CD4-positive, alpha-beta T cell treated with Interleukin-4 for 1 hour (primary cell): ENCODE measurements around the gene MGME1.
"Not testable (repeated sequence)": the region's sequence is repeated elsewhere in the genome, so short reads cannot be mapped to it uniquely, and the experiment has no call there.

ENCODE experiments used
- DNase-seq, 2 donors: peaks; one replicate each; pipeline ENCODE4 v3.0.0-alpha.2; 2020 to 2022

MGME1 gene

GRCh38 chr20:17998446-17998845, 29.6 kb downstream of the MGME1 start:
- DNase-seq, result no peak

DNA sequence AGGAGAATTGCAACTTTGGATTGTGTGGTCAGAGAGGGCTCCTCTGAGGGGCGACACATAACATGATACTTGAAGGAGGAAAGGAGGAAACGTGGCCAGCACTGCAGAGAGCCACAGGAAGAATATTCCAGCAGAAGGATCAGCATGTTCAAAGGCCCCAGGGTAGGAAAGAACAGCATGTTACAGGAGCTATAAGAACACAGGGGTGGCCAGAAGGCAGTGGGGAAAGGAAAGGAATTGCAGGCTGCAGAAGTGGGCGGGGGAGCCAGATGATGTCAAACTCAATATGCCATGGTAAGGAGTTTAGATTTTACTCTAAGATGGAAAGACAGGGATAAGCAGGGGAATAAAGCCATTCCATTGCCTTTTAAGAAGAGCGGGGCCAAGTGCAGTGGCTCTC, 30.7 kb downstream of the MGME1 start:
- no peak for DNase-seq

DNA sequence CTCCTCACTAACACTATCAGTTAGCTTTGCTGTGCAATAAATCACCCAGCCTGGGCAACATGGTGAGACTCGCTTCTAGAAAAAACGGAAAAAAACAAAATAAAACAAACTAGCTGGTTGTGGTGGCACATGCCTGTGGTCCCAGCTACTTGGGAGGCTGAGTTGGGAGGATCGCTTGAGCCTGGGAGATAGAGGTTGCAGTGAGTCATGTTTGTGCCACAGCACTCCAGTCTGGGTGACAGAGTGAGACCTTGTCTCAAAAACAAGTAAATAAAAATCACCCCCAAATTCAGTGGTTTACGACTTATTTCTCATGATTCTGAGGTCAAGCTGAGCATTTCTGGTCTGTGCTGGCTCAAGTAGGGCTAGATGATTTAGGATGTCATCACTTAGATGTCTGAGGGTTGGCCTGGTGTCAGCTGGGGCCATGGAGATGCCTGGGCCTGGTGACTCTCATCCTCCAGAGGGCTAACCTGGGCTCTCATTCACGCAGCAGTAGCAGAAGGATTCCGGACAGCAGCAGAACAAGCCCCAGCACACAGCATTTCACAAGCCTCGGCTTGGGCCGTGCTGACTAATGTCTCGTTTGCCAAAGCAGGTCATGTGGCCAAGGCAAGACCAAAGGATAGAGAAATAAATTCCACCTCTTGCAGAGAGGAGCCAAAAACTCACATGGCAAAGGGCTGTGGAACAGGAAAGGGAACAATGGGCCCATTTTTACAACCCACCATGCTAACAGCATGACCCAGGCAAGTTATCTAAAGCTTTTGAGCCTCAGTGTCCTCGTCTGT, 32.5 kb downstream of the MGME1 start:
- DNase-seq, result no peak

- peak in 1 of 2 donors; percentile 36 for DNase-seq
Measured at GRCh38 chr20:18003897-18004296, 35.1 kb downstream of the MGME1 start.

DNA sequence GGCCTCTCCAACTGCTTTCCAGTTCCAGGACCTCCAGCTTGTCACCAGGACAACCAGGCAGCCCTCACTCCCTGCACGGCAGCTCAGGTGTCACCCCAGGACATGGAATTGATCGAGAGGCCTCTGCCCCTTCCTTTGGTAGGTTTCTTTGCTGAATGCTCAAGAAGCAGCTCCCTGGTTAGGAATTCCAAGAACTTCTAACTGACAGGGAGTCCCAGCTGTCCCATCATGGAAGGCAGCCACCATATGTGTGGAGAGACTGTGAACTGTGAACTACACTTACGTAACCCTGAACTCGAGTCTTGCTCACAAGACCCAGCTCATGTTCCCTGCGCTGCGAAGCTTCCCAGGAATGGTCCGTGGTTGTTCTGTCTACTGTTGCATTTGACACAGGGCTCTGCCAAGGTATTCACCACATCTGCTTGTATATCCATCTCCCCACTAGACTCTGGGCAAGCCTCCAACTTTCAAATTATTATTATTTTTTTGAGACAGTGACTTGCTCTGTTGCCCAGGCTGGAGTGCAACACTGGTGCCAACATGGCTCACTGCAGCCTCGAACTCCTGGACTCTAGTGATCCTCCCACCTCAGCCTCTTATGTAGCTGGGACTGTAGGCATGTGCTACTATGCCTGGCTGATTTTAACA, 35.7 kb downstream of the MGME1 start:
- DNase-seq, result no peak

DNA sequence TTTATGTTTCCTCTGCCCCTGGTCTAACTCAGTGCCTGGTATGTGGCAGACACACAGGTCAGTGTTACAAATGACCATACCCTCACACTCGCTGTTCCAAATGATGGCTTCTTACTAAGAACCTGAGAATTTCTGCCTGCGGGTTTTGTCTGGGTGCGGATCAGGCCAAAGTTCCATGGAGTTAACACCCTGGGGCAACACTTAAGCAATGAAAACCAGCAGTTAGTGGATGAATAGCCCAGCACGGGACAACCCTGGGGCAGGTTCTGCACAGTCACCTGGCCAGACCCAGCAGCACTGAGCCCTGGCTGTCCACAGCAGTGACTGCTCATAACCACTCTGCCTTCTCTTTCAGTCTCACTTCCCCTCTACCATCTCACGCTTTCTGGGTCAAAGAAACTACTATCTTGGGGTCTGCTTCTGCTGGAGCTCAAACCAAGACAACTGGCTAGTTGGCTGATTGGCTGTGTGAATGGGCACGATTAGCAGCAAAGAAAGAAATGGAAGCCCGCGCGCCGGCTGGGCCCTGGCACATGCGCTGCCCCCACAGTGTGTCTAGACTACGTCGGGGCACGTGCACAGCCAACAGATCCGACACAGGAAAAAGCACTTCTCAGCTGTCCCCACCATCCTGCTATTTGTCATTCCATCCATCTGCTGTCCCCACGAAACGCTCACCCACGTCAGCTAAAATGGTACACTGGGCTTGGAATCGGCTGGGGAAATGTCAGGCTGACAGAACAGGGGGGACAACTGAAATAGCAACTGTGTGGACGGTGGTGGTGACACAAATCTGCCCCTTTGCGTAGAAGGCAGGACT, 36.6 kb downstream of the MGME1 start:
- DNase-seq, result peak in 1 of 2 donors; percentile 23

DNA sequence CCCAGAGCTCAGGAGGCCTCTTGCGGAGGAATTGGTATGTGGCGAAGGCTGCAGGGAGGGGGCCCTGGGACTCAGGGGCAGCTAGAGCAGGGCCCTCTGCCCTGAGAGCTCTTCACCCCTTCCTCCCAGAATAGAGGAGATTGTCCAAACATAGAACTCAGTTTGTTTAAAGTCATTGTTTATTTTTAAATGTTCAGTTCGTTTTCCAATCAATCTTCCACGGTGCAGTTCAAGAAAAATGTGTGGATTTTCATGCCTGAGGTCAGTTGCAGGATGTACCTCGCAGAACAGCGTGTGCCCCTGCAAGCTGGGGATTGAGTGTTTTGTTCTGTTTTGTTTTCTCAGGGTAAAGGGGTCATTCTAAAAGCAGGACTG, 37.2 kb downstream of the MGME1 start:
- no peak for DNase-seq

DNA sequence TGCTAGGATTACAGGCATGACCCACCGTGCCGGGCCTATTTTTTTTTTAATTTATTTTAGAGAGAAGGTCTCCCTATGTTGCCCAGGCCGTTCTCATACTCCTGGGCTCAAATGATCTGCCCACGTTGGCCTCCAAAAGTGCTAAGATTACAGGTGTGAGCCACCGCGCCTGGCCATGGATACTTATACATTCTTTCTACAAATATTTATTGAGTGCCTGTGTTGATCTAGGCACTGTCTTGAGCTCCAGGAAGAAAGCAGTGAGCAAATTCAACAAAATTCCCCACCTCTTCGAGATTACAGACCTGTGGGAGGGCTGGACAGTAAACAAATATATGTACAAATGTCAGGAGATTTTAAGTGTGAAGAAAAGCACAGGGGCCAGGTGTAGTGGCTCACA, 37.9 kb downstream of the MGME1 start:
- no peak for DNase-seq

- no peak for DNase-seq
Measured at GRCh38 chr20:18007534-18008292, 38.9 kb downstream of the MGME1 start.

- no peak for DNase-seq
Measured at GRCh38 chr20:18009116-18009515, 40.3 kb downstream of the MGME1 start.

DNA sequence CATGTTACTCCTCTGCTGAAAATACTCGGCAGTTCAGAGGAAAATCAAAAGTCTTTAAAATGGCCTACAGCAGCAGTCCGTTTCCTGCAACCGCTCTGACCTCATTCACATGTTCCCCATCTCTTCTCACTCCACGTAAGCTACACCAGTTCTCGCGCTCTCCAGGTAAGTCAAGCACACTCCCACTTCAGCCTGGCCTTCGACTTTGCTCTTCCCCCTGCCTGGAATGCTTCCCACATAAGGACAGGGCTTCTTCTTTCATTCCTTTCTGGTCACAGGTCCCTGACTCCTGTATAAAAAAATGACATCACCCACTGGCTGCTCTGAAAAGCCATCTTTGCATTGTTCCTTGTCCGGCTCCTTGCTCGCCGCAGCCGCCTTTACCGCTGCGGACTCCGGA, 42.7 kb downstream of the MGME1 start:
- no peak for DNase-seq

DNA sequence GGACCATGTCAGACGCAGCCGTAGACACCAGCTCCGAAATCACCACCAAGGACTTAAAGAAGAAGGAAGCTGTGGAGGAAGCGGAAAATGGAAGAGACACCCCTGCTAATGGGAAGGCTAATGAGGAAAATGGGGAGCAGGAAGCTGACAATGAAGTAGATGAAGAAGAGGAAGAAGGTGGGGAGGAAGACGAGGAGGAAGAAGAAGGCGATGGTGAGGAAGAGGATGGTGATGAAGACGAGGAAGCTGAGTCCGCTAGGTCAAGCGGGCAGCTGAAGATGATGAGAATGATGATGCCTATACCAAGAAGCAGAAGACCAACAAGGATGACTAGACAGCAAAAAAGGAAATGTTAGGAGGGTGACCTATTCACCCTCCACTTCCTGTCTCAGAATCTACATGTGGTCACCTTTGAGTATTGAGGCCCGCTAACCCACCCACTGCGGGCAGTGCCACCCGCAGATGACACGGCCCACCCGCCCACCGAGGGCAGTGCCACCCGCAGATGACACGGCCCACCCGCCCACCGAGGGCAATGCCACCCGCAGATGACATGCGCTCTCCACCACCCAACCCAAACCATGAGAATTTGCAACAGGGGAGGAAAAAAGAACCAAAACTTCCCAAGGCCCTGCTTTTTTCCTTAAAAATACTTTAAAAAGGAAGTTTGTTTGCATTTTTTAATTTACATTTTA, 43.3 kb downstream of the MGME1 start:
- no peak for DNase-seq

- DNase-seq, result no peak
Measured at GRCh38 chr20:18012901-18013300, 44.1 kb downstream of the MGME1 start.

- DNase-seq, result no peak
Measured at GRCh38 chr20:18014411-18014810, 45.6 kb downstream of the MGME1 start.

- DNase-seq, result no peak
Measured at GRCh38 chr20:18016772-18017171, 48.0 kb downstream of the MGME1 start.

GRCh38 chr20:18018100-18018499, 49.3 kb downstream of the MGME1 start:
- DNase-seq, result no peak

DNA sequence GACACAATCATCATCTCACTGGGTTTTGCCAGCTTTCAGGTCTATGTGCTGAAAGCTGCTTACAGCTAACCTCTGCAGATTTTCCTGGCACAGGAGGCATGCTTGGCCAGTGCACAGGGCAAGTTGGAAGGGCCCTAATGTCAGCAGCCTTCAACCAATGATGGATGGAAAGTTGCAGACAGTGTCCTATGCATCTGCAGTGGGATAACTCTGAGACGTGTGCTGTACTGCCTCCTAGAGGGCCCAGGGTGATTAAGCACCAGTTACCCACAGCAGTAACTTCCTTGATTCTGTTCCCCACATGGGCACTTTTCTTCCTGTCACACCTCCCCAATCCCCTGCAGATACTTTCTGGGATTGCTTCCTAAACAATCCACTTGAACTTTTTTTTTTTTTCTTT, 50.2 kb downstream of the MGME1 start:
- DNase-seq, result peak; percentile 10 to 25

GRCh38 chr20:18020931-18021330, 52.1 kb downstream of the MGME1 start:
- no peak for DNase-seq

- DNase-seq, result no peak
Measured at GRCh38 chr20:18024606-18025127, 55.8 kb downstream of the MGME1 start.

DNA sequence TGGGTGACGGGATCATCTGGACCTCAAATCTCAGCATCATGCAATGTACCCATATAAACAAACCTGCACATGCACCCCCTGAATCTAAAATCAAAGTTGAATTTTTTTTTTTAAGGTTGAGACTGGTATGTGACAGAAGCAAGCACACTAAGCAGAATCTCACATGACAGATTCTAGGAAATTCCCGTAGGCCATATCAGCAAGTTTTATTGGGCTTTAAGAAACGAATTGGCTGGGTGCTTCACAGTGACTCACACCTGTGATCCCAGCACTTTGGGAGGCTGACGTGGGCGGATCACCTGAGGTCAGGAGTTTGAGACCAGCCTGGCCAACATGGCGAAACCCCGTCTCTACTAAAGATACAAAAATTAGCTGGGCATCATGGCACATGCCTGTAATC, 58.2 kb downstream of the MGME1 start:
- DNase-seq, result not testable (repeated sequence)

DNA sequence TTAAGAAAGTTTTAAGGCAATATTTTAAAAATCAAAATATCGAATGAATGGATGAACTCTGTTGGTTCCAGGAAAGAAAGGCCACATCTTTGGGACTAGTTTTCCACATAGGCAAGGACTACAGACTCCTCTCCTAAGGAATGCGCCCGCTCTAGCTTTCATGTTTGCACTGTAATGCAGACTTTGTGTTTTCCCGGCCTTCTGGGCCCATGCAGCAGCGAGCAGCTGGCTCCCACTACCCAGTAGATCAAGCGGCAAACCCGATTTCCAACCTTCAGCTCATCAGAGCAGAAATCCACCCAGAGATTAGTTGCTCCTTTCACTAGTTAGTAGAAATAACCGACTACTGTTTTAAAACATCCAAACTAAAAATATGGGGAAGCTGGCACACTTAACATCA, 61.2 kb downstream of the MGME1 start:
- DNase-seq, result no peak

- DNase-seq, result no peak
Measured at GRCh38 chr20:18031050-18031449, 62.2 kb downstream of the MGME1 start.
